GM19463 (cell line): Measurements from ENCODE around the gene RTP5.
"Not testable (repeated sequence)": the region's sequence is repeated elsewhere in the genome, so short reads cannot be mapped to it uniquely, and the experiment has no call there.

Experiments
- ATAC-seq: cut with Tn5 transposase; IDR thresholded peaks from one replicate; pipeline ENCODE4 v1.9.1; 2021; ENCODE audit warnings: mild to moderate bottlenecking, moderate library complexity; ENCODE audit not compliant: unreplicated experiment

RTP5 gene

DNA sequence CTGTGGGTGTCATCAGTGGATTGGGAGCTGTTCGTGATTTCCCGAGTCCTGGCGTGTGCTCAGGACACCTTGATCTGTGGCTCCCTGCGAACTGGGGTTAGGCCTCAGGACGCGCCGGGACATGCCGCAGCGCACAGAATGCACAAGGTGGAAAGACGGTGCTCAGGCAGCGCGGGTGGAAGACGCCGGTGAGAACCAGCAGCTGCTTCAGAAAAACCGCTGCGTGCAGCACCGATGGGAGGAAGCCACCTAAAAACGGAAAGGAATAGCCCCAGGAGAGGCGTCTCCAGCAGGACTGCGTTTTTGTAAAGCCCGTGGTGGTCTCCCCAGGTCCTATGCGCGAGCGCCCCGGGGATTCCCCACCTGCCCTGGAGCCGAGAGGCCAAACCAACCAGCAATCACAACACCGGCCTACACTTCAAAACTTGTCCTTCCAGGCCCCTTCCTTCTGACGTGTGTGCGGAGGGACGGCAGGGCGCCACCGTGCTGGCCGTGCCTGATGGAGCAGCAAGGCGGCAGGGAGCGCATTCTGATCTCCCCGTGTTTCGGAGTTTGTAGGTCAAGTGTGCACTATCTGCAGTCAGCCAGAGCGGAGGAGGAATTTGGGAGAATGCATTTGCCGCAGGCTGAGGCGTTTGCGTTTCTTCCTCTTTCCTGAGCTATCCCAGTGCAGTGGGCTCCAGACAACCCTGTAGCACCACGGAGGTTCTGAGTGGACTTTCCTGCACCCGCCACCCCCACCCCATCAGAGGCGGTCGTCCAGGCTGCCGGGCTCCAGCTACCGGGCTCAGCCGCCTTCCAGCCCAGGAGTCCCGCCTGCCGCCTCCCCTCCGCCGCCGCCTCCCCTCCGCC is 32.2 kb downstream of the RTP5 start:
- ATAC-seq = no peak

DNA sequence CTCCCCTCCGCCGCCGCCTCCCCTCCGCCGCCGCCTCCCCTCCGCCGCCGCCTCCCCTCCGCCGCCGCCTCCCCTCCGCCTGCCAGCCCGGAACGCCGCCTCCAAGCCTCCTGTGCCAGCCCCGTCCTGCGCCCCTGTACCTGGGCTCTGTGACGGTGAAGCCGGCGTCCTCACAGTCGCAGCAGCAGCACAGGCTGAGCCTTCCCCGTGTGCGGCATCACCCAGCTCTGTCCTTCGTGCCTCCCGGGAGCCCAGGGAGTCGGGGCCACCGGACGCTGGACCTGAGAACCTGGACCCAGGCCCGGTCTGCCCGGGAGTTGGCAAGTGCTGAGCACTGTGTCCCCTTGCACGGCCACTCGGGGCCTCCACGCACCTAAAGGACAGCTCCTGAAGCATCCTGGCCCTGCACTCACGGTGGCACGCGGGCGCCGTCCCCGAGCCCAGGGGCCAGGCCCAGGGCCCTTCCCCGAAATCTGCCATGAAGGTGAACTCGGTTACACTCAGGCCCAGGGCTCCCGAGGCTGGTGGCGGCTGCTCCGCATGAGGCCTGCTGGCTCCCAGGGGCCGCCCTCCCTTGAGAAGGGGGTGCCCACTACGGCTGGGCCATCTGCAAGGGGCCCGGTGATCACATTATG is 32.9 kb downstream of the RTP5 start:
- no peak for ATAC-seq

DNA sequence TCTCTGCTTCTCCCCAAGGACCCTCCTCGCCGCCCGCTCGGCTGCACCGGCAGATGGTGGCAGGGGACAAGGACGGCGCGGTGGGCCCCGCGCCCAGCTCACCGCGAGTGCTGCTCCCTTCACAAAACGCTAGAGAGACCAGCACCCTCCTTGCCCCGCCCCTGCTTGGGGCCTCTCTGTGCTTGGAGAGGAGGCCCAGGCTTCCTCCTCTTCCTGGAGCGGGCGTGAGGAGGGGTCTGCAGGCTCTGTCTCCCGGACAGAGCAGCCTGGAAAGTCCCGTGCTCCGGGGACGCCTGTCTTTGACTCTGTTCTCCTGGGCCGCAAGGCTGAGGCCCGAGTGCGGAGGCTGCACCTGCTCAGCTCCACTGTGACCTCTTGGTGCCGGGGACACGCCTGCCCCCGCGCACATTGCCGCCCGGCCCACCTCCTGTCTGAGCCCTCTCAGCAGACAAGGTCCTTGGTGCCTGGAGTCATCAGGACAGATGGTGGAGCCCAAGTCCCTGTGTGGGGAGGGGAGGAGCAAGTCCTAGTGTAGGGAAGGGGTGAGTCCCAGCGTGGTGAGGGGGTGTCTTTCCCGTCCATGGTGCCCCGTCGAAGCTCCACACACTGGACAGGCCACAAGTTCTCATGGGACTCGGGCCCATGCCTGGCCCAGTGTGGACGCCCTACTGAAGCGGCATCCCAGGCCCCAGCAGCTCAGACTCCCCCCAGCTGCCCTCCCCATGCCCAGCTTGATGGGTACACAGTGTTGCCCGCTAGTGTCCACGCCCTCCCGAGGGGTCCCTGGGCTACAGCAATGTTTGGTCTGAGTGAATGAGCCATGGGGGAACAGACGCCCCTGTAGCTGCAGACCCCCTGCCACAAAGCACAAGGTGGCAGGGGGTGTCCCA is 33.8 kb downstream of the RTP5 start:
- no peak for ATAC-seq

DNA sequence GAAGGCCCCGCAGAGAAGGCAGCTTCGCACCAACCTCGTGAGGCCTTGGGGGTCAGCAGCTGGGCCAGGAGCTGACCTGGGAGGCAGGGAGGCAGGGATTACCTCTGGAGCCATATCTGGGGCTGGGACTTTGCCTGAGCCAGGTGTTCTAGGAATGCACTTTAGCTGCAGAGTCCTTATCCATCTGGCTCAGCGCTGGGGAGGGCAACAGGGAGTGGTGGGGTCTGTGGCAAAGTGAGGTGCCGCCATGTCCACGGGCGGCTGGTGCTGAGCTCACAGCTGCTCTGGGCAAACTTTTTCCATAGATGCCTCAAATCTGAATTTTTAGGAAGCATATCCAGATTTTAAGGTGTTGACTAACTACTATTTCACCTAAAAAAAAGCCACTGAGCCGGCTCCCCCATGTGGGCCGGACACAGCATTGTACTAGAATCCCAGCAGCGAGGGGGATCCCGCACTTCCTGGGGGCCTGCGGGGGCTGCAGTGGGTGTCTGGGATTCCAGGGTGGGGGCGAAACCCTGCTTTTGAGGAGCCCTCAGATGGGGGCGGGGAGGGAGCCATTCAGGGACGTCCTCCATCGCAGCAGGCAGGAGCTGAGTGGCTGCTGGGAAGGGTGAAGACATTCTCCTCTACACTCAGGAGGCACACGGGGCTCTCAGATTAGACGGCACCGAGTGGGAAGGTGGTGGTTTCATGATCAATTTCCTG is 34.6 kb downstream of the RTP5 start:
- no peak for ATAC-seq

DNA sequence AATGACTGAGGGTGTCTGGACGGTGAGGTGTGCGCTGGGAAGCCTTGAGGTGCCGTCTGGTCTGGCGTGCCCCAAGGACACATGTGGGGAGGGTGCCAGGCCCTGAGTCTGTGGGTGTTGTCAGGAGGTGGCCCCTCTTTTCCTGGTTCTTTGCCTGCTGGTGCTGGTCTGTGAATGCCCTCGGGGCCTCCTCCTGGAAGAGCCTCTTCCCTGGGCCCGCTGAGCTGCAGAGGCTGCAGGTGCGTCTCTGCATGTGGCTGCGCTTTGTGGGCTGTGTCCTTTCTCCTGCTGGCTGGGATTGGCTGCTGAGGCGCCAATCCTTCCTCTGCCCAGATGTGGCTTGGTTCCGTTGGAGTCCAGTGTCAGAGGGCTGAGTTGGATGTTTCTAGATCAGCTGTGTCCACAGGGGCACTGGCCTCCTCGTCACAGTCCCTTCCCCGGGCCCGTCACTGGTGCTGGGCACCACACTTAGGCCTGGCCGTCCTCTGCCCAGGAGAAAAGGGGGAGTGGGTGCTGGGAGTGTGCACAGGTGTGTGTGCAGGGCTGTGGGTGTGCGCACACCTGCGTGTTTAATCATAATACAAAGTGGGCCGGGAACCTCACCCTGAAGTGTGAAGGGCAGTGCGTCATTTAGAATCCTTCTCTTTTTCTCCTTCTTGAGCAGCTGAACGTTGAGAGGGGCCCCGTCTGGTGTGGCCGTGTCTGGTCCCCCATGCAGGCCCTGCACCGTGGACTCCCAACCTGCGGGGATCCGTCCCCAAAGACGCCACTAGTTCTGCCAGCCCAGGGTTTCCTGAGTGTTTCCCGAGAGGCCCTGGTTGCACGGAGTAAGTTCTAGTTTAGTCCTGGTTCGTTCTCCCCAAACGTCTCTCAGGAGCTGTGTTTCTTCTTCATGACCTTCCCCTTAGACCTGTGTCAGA is 35.5 kb downstream of the RTP5 start:
- ATAC-seq = no peak

DNA sequence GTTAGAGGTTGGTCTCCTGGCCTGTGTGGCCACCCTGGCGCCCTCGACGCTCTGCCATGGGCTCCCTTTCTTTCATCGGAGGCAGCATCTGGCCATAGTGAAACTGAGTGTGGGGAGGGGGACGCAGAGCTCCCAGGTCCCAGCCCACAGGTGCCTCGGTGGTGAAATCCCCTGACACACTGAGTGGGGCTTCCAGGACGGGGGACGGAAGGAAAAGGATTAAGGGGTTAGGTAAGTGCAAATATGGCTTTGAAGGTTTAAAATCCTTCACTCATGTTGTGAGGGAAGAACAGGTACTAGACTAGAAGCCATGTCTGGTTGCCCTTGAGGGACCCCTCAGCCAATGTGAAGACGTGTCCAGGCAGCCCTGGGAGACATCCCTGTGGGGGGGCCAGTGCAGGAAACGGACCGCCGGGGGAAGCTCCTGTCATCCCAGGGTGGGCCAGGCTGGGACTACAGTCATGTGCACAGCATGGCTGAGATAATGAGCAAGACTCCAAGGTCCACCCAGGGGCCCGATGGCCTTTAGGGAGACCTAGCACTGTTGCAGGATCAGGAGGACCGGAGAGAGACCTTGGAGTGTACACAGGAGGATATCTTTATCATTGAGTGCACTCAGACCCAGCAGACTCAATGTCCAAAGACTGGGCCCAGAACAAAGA is 36.3 kb downstream of the RTP5 start:
- ATAC-seq = no peak

DNA sequence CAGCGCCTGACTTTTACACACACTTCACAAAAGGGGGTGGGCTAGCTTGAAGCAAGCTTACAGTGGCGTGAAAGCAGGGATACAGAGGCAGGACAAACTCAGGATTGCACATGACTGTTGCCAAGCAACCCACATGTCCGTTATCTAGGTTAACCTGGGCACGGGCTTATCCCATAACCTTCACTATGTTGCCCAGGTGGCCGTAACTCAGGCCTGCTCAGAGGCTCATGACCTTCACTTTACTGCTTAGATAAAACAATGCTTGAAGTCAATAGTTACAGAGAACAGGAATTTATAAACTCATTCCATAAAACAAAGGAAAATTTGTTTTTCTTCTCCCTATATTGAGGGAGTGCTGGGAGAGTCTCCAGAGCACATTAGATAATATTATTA is 36.8 kb downstream of the RTP5 start:
- ATAC-seq = not testable (repeated sequence)

DNA sequence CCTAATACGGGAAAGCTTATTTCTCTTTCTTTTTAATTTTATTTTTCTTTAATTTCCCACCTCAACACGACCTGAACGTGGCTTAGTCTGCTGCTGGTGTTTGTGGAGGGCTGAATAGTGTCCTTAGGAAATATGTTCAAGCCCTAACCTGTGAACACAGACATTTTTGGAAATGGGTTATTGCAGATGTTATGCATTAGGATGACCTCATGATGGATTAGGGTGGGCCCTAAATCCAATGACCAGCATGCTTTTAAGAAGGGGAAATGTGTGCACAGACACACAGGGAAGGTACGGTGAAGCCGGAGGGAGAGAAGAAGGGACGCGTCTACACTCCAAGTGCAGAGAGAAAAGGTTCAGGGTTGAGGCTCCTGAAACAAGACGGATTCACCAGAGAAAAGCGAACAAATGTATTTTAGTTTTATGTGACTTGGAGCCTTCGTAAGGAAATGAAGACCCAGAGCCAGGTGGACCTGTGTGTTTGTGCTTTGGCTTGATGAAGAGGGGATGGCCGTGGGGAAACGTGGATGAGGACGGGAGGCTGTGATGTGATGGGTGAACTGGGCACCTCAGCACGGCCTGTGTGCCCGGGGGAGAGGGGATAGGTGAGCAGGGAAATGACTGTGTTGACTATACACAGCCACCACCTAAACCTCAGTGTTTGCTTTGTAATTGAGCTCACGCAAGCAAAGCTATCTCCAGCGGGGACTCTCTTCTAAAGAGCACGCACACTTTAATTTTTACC is 37.5 kb downstream of the RTP5 start:
- ATAC-seq = no peak

DNA sequence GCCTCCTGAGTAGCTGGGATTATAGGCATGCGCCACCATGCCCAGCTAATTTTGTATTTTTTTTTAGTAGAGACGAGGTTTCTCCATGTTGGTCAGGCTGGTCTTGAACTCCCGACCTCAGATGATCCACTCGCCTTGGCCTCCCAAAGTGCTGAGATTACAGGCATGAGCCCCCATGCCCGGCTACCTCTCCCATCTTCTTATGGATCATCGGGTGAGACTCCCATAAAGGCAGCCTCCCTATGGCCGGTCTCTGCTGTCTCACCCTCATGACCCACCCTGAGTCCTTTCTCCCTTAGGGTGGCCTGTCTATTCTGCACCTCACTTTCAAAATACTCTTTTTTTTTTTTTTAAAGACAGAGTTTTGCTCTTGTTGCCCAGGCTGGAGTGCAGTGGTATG is 38.3 kb downstream of the RTP5 start:
- ATAC-seq = not testable (repeated sequence)

DNA sequence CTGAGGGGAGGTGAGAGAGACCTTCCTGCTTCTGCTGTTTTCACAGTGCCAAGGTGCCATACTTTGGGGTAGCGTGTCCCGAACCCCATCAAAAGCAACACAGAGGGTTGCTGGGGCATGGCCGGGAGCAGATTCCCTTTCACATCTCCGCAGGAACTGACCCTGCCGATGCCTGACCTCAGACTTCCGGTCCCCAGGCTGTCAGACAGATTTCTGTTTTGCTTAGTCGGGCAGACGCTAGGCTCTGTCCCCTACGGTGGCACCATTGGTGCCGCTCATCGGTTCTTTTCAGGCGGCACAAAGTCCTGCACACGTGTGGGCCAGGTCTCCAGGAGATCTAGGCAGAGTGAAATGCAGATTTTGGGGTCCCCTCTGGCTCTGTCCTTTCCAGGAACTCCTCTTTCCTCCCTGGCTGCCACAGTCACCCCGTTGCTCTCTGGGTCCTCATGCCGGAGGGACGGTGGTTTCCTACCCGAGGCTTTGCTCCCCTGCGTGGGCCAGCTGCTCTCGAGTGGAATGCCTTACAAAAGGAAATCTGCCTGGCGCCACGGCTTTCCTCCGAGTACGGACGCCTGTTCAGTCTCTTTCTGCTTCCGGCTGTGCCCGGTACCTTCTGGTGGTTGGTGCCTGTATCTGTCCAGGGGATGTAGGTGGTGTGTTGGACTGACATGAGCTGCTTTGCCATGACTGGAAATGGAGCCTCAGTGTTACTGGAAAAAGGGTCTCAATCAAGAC is 39.3 kb downstream of the RTP5 start:
- no peak for ATAC-seq

DNA sequence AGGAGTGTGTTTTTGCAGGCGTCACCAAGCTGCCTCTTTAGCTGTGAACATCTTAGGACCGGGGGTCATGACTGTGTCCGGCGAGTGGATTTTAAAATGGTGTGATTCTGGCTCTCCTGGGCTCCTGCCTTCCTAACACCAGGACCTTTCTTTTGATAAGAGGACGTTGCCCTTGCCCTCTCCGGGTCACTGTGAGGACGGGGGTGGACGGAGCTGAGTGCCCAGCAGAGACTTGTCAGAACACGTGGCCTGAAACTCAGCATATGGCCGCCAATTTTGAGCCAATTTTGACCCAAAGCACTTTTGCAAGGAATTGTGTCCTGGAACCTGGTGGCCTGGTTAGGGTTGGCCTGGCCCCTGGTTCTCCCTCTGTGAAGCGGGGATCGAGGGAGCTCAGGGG is 40.2 kb downstream of the RTP5 start:
- no peak for ATAC-seq

DNA sequence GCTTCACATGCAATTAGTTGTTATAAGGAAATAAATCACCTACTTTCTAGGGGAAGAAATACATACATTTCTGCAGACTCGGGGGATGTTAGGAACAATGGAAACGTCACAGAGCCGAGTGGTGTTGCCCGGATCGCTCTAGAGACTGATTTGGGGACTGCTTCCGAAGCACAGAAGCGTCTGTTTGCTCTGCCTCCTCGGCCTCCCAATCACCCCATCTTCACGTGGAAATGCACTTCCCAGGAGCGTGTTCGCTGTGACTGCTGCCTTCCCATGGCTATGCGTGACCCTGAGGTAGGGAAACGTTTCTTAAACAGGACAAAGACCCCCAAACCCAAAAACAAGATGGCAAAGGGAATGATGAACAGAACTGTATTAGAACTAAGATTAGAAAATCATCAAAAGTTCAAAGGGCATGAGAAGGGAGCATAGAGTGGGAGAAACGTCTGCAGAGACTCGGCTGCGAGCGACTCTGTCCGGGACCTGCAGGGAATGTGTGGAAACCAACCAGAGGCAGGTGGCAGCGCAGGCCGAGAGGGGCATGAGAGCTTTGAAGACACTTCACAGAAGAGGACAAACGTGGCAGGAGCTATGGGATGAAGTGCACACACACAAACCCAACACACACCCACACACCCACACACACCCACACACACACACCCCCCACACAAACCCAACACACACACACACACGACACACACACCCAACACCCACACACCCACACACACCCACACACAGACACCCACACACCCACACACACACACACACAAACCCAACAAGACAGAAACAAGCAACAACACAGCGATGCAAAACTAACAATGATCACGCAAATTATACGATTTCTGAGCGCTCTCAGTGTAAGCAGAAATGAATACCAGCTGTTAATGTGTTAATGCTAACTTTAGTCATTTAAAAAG is 41.3 kb downstream of the RTP5 start:
- no peak for ATAC-seq

DNA sequence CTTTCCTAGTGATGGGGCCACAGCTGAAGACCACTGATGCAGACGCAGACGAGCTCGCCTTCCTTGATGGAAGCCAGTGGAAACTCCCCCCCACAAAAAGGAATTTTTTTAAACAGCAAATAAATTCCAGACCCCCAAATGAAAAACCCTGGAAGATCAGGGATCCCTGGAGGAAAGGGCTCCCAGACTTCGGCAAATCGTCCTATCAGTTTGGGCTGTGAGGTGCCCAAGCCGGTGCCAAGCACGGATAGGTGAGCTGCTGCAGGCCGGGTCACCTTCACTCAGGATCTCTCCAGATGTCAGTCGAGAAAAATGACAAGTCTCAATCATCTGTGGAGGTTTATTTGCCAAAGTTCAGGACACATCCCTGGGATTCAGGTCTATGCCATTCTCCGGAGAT is 42.0 kb downstream of the RTP5 start:
- no peak for ATAC-seq

DNA sequence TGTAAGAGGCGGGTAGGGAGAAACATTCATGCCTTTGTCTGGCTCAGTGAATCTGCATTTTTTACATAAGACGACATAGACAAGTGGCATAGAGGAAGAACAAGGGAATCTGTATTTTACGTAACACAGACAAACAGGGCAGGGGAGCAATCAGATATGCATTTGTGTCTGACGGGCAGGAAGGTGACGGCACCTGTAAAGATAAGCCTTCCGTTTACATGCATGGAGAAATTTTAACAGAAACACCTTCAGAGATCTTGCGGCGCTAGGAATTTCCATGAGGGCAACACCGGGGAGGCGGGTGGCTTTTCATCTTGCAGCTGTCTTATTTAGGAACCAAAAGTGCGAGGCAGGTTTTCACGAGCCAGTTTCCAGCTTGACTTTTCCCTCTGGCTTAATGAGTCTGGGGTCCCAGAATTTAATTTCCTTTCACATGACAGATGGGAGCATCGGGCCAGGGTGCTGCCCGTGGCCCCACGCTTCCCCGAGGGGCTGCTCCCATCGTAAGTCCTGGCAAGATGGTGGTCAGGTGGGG is 42.6 kb downstream of the RTP5 start:
- no peak for ATAC-seq

DNA sequence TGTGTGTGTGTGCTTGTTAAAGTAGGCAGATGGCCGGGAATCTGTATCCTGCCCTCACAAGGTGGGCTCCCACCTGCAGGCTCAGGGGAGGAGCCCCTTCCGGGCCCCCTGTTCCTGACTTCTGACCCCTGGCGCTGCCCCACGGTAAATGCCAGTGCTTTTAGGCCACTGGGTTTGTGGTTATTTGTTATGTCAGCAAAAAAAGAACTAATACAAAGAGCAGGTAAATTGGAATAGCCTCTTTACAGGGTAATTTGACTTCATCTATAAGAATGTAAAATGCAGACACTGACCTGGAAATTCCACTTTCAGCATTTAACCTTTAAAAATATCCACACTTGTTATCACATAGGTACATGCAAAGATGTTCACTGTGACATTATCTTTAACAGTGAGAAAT is 44.2 kb downstream of the RTP5 start:
- no peak for ATAC-seq

DNA sequence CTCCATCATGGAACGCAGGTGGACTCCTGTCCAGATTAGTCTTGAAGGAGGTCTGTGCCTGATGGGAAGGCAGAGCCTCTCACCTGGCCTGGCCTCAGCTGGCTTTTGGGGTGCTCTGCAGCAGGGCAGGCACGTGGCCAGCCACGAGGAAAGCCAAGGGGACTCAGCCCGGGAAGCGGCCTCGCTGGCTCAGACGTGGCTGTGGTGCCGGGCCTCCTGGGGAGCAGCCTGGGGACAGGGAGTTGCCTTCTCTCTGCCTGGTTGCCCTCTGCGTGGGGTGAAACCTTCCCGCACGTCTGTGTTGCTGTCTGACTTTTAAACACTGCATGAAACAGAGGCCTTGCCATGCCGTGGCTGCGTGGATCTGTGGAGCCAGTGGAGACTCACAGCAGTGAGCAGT is 45.0 kb downstream of the RTP5 start:
- no peak for ATAC-seq

DNA sequence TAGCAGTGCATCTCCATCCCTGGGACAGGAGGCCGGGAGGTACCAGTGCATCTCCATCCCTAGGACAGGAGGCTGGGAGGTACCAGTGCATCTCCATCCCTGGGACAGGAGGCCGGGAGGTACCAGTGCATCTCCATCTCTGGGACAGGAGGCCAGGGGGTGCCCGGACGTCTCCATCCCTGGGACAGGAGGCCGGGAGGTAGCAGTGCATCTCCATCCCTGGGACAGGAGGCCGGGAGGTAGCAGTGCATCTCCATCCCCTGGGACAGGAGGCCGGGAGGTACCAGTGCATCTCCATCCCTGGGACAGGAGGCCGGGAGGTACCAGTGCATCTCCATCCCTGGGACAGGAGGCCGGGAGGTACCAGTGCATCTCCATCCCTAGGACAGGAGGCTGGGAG is 52.1 kb downstream of the RTP5 start:
- not testable (repeated sequence) for ATAC-seq
